Astrocyte (in vitro differentiated cells and primary cell): ENCODE data around the gene PIGX.

Experiments used
- CTCF ChIP-seq: IDR thresholded peaks from 2 replicates; pipeline ENCODE4 v1.5.1; 2011; ENCODE audit warnings: low read depth, mild to moderate bottlenecking, inconsistent platforms, low read length, moderate library complexity; ENCODE audit not compliant: insufficient read depth
- EZH2 ChIP-seq: IDR thresholded peaks from 2 replicates; pipeline ENCODE4 v1.6.1; 2012; ENCODE audit warnings: mild to moderate bottlenecking, low read length, inconsistent platforms; ENCODE audit not compliant: insufficient read depth

DNA sequence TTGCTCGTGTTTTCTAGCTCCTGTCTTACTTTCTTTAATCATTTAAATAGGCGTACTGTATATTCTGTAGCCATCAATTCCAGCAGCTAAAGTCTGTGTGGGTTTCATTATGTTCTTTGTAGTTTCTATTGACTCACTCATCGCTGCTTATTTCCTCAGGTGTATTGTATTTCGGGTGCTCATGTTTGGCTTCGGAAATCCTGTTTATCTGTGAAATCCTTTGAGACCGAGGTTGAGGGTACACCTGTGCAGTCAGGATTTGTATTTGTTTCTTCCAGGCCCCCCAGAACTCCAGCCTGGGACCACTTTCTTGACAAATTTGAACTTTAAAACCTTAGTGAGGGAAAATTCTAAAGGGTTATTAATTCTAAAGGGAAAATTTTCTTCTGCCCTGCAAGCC is 25.5 kb downstream of the PIGX start:
- TF ChIP-seq CTCF: no peak
- TF ChIP-seq EZH2: no peak
